ENCODE results near the gene GSTO1. TPM values are rescaled to one million over a fixed set of nuclear protein-coding genes. Genes with fewer than 3 reads are reported as not detected.

The GSTO1 gene
- total RNA-seq, 4 donors from 2014 or later: 63.9 to 116 (median 97.6) TPM

DNA sequence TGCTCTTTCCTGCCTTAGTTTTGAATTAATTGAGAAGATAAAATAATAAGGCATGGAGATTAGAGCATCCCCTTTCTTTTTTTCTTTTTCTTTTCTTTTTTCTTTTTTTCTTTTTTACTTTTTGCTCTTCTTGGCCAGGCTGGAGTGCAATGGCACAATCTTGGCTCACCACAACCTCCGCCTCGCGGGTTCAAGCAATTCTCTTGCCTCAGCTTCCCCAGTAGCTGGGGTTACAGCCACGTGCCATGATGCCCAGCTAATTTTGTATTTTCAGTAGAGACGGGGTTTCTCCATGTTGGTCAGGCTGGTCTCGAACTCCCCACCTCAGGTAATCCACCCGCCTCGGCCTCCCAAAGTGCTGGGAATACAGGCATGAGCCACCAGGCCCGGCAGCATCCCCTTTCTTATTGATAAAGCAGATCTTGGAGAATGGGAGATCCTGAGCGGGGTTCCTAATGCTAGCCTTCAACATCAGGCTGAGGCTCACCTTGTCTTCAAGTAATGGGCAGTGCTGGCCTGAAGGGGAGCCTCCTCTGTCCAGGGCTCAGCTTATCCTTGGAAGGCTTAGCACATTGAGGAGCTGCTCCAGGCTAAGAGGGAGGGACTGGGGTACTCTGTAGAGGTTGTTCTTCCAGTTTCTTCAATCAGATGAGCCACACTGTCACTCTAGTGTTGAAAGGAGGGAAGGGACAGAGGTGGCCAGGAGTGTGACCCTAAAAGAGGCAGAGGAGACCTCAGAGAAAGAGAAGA is 42.2 kb downstream of the GSTO1 start:
- DNase-seq (ENCODE audit: low spot score) (no peak), ATAC-seq (ENCODE audit: low FRiP score) (no peak)
- TF ChIP-seq, protein P1, sequence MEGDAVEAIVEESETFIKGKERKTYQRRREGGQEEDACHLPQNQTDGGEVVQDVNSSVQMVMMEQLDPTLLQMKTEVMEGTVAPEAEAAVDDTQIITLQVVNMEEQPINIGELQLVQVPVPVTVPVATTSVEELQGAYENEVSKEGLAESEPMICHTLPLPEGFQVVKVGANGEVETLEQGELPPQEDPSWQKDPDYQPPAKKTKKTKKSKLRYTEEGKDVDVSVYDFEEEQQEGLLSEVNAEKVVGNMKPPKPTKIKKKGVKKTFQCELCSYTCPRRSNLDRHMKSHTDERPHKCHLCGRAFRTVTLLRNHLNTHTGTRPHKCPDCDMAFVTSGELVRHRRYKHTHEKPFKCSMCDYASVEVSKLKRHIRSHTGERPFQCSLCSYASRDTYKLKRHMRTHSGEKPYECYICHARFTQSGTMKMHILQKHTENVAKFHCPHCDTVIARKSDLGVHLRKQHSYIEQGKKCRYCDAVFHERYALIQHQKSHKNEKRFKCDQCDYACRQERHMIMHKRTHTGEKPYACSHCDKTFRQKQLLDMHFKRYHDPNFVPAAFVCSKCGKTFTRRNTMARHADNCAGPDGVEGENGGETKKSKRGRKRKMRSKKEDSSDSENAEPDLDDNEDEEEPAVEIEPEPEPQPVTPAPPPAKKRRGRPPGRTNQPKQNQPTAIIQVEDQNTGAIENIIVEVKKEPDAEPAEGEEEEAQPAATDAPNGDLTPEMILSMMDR (IDR thresholded peaks at IDR 0.05): no peak

DNA sequence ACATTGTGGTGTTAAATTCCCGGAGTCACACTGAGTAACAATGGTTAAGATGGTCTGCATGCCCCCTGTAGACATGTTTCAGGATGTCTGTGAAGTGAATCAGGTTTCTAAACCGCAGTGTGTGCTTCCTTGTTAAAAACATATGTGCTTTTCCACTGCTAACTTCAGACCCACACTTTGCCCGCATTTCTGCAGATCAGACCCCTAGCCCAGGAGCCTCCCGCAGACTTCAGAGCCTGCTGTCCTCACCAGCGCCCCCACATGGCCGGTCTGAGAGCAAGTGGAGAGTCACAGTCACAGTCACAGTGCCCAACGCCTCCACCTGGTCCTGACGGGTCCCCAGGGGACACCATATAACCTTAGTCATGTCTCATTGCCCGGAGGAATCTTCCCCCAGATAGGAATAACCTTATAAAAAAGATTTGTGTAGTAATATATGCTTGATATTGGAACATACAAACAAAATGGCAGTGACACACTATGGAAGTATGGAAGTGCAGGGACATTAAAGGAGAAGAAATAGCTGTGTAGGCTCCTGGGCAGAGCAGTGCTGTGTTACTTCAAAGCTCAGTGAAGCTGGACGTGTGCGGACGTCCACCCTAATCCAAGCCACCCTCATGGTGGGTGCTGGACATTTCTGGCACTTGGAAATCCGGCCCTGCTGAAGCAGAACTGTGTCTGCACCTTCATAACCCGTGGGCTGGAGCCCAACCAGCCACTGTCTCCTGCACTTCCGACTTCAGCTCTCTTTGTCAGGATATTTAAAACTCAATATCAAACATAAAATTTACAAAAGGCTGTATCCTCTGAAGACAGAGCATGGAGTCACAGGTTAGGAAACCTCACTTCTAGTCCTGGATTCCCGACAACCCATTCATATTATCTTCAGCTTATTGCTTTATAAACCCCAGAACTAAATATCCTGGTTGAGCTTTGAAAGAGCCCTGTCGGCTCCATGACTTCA is 43.3 kb downstream of the GSTO1 start:
- no peak for ATAC-seq (ENCODE audit: low FRiP score)
- no peak for DNase-seq (ENCODE audit: low spot score)
- TF ChIP-seq, protein P1 (IDR thresholded peaks at IDR 0.05): no peak

GRCh38 chr10:104299031-104299904 is 44.6 kb downstream of the GSTO1 start:
- ATAC-seq (ENCODE audit: low FRiP score) (no peak), DNase-seq (ENCODE audit: low spot score) (peak; percentile 20)
- TF ChIP-seq, protein P1 (IDR thresholded peaks at IDR 0.05): no peak

GRCh38 chr10:104300002-104300735 is 45.5 kb downstream of the GSTO1 start:
- peak; percentile 20 for DNase-seq (ENCODE audit: low spot score)
- ATAC-seq (ENCODE audit: low FRiP score): peak; percentile 35
- TF ChIP-seq, protein P1 (IDR thresholded peaks at IDR 0.05): no peak

- ATAC-seq (ENCODE audit: low FRiP score): no peak
- TF ChIP-seq, protein P1 (IDR thresholded peaks at IDR 0.05): no peak
- DNase-seq (ENCODE audit: low spot score): peak; percentile 22
These were observed 46.1 kb downstream of the GSTO1 start for GRCh38 chr10:104300736-104301292.

Data from omental fat pad (tissue), 4 donors.